ENCODE results near the gene CHEK2.

DNA sequence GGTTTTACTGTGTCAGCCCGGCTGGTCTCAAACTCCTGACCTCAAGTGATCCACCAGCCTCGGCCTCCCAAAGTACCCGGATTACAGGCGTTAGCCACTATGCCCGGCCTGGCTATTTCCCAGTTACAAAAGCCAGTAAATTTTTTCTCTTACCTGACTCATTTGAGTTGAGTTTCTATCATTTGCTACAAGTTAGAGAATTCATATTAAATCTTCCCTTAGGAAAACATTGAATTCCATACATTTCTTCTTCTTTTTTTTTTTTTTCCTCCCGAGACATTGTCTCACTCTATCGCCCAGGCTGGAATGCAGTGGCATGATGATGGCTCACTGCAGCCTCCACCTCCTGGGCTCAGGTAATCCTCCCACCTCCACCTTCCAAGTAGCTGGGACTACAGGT, 26.0 kb downstream of the CHEK2 start:
- no peak for TF ChIP-seq POLR2A (IDR thresholded peaks at IDR 0.05; ENCODE audit: low read depth, low read length)
- TF ChIP-seq SPI1 (IDR thresholded peaks at IDR 0.05; ENCODE audit: low read depth, low read length) = no peak
- TF ChIP-seq POLR2AphosphoS5 (IDR thresholded peaks at IDR 0.05; ENCODE audit: low read depth, low read length) = no peak
- no peak for TF ChIP-seq TAF1 (IDR thresholded peaks at IDR 0.05; ENCODE audit: low read depth, low read length)

All from GM12891 (cell line).